ENCODE measurements around the gene MAMDC2.
"Not testable (repeated sequence)": the region's sequence is repeated elsewhere in the genome, so short reads cannot be mapped to it uniquely, and the experiment has no call there.

MAMDC2 gene

GRCh38 chr9:70229026-70229425, 185.4 kb downstream of the MAMDC2 start:
- Histone ChIP-seq H3K27ac (peak overlapping the region in 1 of 2 donors; percentile 23), H3K4me3 (no peak overlapping the region)
- no peak for TF ChIP-seq CTCF (IDR thresholded peaks at IDR 0.05)
- DNase-seq (ENCODE audit: low spot score): no peak

GRCh38 chr9:70229579-70229978, 185.9 kb downstream of the MAMDC2 start:
- no peak for DNase-seq (ENCODE audit: low spot score)
- Histone ChIP-seq H3K27ac (no peak overlapping the region), H3K4me3 (no peak overlapping the region)
- TF ChIP-seq CTCF (IDR thresholded peaks at IDR 0.05): peak; percentile 20

- no peak for TF ChIP-seq CTCF (IDR thresholded peaks at IDR 0.05)
- H3K4me3 ChIP-seq: no peak overlapping the region
- no peak overlapping the region for H3K27ac ChIP-seq
- no peak for DNase-seq (ENCODE audit: low spot score)
These were observed 188.8 kb downstream of the MAMDC2 start for GRCh38 chr9:70232476-70232875.

- H3K4me3 ChIP-seq; H3K27ac ChIP-seq; DNase-seq (ENCODE audit: low spot score): not testable (repeated sequence)
These were observed 190.6 kb downstream of the MAMDC2 start for GRCh38 chr9:70234208-70234607.

- not testable (repeated sequence) for DNase-seq (ENCODE audit: low spot score); H3K4me3 ChIP-seq; H3K27ac ChIP-seq
These were observed 202.3 kb downstream of the MAMDC2 start for GRCh38 chr9:70245952-70246351.

GRCh38 chr9:70250221-70250620, 206.6 kb downstream of the MAMDC2 start:
- no peak for TF ChIP-seq CTCF (IDR thresholded peaks at IDR 0.05)
- no peak for DNase-seq (ENCODE audit: low spot score)
- H3K27ac ChIP-seq: no peak overlapping the region
- H3K4me3 ChIP-seq: no peak overlapping the region

GRCh38 chr9:70255486-70255885, 211.8 kb downstream of the MAMDC2 start:
- no peak for TF ChIP-seq CTCF (IDR thresholded peaks at IDR 0.05)
- H3K27ac ChIP-seq: no peak overlapping the region
- no peak for DNase-seq (ENCODE audit: low spot score)
- peak overlapping the region; percentile 40 for H3K4me3 ChIP-seq

GRCh38 chr9:70256123-70256551, 212.5 kb downstream of the MAMDC2 start:
- TF ChIP-seq CTCF (IDR thresholded peaks at IDR 0.05): no peak
- H3K27ac ChIP-seq: no peak overlapping the region
- no peak for DNase-seq (ENCODE audit: low spot score)
- H3K4me3 ChIP-seq: peak overlapping the region; percentile 40

Data from coronary artery (tissue), 2 donors.